ENCODE measurements around the gene KANSL1.

DNA sequence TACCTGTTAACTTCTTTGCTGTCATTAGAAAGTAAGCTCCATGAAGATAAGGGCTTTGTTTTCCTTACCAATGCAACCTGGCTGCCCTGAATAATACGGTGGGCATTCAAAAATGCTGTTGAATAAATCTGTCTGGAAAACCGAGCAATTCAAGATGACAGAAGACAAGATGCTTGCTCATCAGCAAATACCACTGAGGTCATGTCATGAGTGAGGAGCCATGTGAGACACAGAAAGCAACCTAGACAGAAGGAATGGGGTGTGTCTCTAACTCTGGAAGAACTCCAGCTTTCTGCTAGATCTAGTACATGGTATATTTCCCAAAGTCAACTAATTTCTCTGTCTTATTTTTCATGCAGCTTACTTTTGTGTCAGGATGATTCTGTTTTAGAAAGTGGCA is 130.0 kb downstream of the KANSL1 start:
- TF ChIP-seq CTCF (IDR thresholded peaks at IDR 0.05) (no peak), POLR2A (IDR thresholded peaks at IDR 0.05) (no peak)
